ENCODE measurements around the gene ZBED5.

GRCh38 chr11:10829139-10829538 is 28.7 kb downstream of the ZBED5 start:
- no peak for TF ChIP-seq FOXM1 (IDR thresholded peaks at IDR 0.05; ENCODE audit: borderline replicate concordance)
- TF ChIP-seq SP1 (IDR thresholded peaks at IDR 0.05) = no peak
- TF ChIP-seq FOXK2 (IDR thresholded peaks at IDR 0.05) = no peak
- TF ChIP-seq FOXA1 (IDR thresholded peaks at IDR 0.05) = no peak
- TF ChIP-seq L3MBTL2 (conservative IDR thresholded peaks at IDR 0.05) = no peak
- TF ChIP-seq ZNF384 (IDR thresholded peaks at IDR 0.05) = no peak
- no peak for TF ChIP-seq TARDBP (IDR thresholded peaks at IDR 0.05)
